GM04503 (cell line): ENCODE data around the gene DENND5A.
A peak's percentile ranks its signal among the peaks of the same experiment; 100 is the strongest.
"Not testable (repeated sequence)": the region's sequence is repeated elsewhere in the genome, so short reads cannot be mapped to it uniquely, and the experiment has no call there.

Experiments used
- DNase-seq: peaks from one replicate; pipeline ENCODE4 v3.0.0-alpha.2; 2012; ENCODE audit warnings: low read depth

Gene DENND5A

DNA sequence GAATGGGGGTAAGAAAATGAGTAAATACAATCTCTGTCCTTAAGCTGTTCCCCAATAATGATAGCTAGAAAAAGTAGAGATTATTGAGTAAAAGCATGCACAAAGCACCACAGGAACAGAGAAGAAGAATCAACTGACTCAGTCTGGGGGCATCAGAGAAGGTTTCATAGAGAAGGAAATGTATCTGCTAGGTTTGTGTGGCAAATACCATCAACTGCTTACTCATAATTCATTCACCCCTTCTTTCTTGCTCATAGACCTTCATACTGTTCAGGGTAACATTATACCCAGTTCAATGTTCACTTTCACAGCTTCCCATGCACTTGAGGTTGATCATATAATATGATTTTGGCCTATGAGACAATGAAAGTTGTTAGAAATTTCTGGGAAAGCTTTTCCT, 88.6 kb downstream of the DENND5A start:
- no peak for DNase-seq

DNA sequence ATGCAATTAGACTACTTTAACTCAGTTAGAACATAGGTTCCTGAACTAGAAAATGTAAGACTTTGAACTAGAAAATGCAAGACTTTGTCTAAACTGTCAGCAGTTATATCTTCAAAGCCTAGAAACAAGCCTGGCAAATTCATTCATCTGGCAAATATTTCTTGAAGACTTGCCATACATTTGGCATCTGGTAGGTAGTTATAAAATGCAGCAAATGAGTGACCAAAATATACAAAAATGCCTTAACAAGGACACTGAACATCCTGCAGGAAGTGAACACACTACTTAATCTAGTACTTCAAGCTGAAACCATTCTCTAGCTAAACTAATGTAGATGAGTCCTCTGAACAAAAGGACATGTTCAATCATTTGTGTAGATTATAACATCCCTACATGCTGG, 89.0 kb downstream of the DENND5A start:
- DNase-seq, result peak; percentile 25

DNA sequence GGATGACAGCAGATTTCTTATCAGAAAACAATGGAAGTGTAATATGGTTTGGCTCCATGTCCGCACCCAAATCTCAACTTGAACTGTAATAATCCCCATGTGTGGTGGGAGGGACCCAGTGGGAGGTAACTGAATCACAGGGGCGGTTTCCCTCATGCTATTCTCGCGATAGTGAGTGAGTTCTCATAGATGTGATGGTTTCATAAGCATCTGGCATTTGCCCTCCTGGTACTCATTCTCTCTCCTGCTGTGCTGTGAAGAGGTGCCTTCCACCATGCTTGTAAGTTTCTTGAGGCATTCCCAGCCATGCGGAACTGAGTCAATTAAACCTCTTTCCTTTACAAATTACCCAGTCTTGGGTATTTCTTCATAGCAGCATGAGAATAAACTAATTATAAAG, 92.8 kb downstream of the DENND5A start:
- no peak for DNase-seq

DNA sequence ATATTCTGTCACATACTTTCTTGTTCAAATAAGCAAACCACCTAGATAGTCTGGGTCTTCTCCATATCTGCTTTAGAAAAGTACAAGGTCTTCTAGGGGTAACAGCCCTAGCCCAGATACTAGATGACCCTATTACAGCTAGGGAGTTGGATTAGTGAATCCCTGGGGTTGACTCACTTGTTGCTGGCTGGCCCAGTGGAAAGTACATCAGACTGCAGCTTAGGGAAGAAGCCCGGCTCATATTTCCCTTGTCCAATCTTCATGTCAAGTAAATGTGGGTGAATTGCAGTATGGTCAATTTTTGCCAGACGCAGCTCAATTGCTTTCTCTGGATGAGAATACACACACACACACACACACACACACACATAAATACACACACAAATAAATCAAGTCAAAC, 94.7 kb downstream of the DENND5A start:
- no peak for DNase-seq

DNA sequence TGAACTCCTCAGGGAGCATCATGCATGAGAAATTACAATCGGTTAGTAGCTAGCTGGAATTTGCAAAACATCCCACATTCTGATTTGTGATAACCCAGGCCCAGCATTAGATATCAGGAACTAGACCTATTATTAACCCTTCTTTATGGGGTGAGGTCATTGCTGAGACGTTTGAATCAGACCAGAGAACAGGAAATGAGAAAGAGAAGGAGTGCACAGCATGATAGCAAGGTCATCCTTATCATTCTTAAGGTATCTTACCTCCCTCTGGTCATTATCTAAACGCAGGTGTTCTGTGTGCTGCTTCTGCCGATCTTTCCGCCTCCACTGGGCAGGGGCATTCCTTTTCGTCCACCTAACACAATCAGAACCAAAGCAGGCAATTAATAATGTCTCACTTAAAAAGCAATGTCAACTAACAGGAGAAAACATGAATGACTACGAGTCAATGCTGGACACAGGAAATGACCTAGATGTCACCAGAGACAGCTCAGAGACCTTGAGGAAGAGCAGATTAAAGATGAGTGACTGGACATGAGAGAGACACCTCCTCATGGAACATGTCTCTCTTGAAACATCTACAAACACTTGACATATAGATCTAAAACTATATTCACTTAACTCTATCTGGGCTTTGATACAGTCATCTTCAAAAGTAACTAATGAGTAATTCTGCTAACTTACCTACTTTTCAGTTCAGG, 95.4 kb downstream of the DENND5A start:
- no peak for DNase-seq

DNA sequence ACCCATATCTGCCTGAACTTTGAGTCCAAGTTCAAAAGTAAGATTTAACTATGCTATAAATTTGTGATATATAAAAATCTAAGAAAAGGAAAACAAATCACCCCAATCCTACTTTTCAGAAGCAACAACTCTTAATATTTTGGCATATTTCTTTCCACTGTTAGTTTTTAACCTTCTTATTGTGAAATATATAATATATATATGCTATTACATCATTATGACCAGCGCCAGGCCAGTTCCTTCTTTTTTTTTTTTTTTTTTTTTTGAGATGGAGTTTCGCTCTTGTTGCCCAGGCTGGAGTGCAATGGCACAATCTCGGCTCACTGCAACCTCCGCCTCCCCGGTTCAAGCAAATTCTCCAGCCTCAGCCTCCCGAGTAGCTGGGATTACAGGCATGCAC, 103.2 kb downstream of the DENND5A start:
- DNase-seq, result not testable (repeated sequence)

DNA sequence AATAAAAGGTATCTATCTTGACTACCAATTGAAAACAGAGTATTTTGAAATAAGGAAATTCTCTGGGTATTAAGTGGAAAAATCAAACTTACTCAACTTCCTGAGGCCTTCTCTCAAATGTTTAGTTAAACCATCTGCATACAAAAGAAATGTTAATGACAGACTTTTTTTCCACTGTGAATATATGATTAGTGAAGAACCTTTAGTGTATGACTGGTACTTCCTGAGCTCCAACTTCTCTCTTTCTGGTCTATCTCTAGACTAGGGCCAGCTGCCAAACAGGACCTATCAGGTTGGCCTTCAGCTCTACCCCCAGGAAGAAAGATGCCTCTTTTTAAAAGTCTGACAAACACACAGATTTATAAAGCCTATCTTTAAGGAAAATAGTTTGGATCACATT, 105.0 kb downstream of the DENND5A start:
- no peak for DNase-seq

DNA sequence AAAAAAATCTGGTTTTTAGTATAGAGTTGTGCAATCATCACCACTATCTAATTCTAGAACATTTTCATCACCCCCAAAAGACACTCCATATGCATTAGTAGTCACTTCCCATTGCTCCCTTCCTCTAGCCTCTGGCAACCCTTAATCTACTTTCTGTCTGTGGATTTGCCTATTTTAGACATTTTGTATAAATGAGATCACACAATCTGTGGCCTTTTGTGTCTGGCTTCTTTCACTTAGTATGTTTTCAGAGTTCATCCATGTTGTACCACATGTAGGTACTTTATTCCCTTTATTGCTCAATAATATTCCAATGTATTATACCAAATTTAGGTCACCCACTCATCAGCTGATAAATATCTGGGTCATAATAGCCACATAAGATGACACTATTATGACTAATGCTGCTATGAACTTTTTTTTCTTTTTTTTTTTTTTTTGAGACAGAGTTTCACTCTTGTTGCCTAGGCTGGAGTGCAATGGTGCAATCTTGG, 106.2 kb downstream of the DENND5A start:
- DNase-seq, result no peak

DNA sequence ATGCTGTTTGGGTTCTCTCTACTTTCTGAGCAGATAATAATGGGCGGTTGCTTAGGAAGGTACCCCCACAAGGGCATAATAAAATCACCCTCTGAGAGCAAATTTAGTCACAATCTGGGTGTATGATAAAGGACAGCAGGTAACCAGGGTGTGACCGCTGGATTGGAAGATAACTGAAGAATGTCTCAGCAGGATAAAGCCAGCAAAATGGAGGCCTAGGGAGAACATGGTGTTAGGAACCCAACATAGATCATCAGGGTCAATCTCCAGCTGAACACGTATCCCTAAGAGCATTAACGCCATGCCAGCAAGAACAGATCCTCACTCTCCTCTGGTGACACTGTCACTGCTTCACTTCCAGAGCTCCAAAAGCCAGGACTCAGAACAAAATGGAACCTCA, 109.2 kb downstream of the DENND5A start:
- no peak for DNase-seq

DNA sequence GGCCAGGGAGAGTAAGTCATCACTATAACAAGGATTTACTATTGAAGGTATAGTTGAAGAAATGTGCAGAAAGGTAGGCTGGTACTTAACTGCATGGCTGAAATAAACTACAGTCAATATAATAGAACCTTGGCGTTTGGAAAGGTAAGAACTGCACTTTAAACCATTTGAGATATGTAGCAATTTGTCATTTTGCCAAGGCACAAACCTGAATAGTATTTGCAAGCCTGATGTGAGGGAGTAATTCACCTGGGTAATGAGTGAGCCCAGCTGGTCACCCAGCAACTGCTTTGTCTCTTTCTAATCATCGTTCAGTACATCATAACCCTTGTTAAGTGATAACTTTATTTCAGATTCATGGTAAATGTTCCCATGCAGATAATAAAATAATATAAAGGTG, 111.5 kb downstream of the DENND5A start:
- DNase-seq, result no peak

DNA sequence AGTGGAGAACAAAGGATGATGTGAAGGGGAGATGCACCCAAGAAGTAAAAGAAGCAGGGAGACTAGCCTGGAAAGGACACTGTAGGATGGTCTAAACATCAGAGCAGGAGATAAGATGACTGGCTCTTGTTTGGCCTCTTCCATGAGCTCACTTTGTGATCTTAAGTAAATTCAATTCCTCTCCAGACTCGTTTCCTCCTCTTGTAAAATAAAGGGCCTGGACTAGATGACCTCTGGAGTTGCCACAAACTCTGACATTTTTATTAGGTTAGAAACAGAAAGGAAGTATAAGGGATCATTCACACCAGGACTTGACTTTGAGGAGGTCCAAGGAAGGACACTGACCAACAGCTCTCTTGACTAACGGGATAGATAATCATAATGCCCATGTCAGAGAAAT, 113.5 kb downstream of the DENND5A start:
- no peak for DNase-seq

DNA sequence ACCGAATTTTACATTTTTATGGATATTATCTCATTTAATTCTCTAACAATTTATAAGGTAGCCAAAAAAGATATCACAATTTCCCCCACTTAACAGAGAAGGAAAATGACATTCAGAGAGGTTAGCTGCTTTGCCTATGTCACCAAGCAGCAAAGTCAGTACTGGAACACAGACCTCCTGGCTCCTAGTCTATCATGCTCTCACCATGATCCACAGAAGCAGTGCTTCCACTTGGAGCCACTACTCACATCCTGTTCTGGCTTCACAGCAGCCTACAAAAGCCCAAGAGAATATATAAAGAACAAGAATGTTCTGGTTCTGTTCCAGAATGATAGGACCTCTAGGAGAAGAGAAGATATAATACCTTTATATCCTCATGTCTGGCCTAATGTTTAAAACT, 114.2 kb downstream of the DENND5A start:
- DNase-seq, result no peak

DNA sequence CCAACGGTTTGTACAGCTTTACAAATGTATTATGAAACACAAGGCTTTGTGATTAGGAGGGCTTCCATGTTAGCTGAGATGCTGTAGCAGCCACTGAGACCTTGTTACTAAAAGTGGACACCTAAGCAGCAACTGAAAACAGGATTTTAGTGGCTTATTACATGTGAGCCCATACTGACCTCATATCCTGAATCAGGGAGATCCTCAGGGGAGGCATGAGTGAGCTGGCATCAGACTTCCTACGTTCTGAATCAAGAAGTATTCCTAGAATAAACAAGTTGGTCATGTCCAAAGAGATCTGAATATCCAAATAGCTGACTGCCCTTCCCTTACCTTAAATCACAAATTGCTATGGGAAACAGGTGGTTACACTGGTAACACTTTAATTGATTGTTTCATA, 114.6 kb downstream of the DENND5A start:
- peak; percentile 44 for DNase-seq

DNA sequence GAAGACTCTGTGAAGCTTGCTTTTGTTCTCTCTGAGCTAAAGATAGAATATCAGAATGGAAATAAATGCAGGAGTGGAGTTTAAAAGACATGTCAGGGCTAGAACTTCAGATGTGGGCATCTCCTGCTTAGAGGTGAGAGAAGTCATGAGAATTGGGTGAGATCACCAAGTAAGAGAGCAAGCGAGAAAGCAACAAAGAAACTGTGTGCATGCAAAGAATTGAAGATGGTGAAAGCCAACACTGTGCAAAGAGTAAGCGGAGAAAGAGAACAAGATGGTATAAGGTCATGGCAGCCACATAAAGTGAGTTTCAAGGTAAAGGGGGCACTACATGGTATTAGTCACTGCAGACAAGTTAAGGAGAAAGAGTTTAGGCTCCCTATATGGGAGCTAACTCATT, 116.4 kb downstream of the DENND5A start:
- no peak for DNase-seq

DNA sequence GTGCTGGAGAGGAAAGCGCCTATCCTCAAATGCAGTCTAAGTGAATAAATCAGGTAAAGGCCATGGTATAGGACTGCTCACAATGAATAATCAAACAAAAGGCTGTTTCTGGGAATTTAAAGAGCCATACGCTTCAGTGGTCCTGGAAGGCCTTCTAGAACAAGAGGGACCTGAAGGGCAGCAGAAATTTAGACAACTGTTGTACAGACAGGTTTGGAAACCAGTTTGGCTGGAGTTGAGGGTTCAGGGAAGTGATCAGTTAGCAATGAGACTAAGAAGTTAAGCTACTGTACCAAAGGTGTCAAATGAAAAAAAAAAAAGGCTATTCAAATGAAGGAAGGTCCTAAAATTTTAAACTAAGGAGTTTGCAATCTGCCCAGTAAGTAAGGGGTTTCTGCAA, 117.1 kb downstream of the DENND5A start:
- DNase-seq, result no peak

DNA sequence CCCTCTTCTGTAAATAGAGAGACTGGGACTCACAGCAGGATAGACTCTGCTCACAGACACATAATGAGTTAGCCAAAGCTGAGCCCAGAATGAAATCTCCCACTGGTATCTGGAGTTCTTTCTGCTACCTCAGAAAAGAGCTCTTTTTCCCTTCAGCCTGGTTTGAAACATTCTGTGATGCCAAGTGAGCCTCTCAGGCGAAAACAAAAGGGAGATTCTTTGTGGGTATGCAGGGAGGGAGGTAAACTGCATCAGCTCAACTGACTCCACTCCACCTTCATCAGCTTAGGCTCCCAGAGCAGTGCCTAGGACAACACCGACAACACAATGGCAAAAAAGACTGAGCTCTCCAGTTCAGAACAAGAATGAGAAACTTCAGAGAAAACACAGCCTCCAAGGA, 118.7 kb downstream of the DENND5A start:
- no peak for DNase-seq

DNA sequence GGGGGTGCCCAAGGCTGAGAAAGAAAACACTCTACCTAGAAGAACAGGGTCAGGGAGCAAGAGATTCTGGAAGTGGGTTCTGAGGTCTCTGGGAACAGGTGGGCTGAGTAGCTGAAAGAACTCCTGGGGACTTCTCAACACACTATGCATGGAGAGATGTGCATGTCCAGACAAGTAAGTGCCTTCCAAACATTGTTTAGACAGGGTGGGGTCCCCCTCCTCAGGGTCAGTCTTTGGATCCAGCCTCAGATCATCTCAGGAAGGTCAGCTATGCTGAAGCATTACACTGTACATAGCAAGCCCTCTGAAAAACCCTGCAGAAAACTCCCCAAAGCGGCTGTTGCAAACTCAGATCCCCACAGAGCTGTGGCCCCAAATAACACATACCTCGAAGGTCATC, 119.9 kb downstream of the DENND5A start:
- DNase-seq, result no peak

DNA sequence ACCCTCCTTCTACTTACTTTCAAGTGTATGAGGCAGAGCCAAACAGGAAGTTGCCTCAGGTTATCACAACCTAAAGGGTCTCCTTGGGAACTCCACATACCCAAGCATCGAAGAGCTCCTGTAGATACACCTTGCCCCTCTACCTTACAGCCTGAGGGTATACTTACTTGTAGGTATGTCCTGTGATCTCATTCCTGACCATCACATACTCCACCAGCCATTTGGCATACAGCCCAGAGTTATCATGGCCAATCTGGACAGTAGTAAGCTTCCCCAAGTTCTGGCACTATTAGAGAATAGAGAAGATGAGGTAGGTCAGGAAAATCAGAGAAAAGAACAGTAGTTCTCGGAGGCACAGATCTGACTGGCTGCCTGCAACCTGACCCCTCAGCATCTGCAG, 120.3 kb downstream of the DENND5A start:
- DNase-seq, result no peak

DNA sequence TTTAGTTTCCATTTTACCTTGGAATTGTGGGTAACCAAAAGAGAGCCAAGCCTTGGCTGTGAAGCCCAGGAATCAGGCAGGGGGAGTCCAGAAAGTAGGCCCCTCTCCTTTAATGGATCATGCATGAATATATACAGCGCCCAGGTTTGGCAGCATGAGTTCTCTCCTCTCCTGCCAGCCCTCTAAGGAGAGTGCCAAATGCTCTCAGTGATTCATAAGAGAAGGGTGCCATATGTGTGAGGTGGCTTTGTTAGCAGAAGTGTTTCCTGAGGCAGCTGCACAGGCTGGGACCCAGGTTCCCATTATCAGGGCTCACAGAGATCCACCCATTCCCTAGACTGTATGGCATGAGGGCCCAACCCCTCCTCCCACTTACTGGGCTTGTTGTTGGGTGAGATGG, 121.4 kb downstream of the DENND5A start:
- DNase-seq, result no peak

DNA sequence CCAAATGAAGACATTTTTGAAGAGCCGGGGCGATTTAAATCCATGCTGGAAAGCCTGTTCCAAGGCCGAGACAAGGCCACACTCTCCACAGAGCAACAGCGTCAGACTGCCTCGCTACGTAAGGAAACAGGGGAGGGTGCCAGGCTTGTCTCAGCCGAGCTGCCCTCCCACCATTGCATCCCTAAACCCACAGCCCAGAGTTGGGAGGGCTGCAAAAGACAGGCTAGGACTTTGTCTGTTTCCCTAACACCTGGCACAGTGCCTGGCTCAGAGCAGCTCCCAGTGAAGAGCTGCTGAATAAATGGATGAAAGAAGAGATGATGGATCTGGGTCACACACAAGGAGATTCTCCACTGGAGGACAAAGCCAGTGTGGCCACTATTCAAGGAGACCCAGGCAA, 122.4 kb downstream of the DENND5A start:
- no peak for DNase-seq

DNA sequence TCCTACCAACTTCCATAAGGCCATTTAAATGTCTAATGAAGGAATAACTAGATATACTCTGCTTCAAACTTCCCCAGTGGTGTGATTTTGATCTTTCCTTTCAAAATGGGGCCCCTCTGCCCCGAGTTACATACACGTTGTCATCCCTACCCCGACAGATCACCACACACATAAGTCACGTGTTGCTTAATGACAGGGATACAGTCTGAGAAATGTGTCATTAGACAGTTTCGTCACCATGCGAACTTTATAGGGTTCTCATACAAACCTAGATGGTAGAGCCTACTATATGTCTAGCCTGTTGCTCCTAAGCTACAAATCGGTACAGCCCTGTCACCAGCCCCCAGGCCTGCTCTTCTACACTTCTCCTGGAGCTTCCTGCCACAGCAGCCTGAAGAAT, 124.0 kb downstream of the DENND5A start:
- DNase-seq, result no peak

DNA sequence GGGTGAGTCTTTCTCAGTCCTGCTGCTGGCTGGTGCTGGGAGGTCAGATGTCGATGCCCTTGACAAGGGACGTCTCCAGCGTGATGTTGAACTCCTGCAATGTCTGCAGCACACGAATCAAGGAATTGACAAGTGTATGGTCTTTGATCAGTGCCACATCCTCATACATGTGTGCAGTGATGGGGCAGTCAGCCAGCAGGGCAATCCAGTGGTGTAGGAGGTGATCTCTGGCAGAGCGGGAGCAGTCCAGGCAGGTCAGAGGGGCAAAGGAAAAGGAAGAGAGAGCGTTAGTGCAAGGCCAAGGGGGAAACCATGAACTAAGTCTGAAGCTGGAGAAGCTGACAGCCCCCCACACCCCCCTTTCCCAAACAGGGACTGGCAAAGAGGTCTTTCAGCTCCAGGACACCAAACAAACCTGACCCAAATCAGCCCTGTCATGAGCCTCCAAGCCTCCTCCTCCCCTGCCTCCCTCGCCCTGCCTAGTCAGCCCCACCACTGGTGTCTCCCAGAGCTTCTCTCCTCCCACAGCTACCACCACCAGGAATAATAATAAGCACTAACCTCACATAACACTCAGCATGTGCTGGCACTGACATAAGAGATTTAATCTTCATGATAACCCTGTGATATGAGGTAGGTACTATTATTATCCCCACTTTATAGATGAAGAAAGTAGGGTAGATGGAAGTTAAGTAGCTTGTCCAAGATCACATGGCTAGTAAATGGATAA, 125.4 kb downstream of the DENND5A start:
- DNase-seq, result no peak

DNA sequence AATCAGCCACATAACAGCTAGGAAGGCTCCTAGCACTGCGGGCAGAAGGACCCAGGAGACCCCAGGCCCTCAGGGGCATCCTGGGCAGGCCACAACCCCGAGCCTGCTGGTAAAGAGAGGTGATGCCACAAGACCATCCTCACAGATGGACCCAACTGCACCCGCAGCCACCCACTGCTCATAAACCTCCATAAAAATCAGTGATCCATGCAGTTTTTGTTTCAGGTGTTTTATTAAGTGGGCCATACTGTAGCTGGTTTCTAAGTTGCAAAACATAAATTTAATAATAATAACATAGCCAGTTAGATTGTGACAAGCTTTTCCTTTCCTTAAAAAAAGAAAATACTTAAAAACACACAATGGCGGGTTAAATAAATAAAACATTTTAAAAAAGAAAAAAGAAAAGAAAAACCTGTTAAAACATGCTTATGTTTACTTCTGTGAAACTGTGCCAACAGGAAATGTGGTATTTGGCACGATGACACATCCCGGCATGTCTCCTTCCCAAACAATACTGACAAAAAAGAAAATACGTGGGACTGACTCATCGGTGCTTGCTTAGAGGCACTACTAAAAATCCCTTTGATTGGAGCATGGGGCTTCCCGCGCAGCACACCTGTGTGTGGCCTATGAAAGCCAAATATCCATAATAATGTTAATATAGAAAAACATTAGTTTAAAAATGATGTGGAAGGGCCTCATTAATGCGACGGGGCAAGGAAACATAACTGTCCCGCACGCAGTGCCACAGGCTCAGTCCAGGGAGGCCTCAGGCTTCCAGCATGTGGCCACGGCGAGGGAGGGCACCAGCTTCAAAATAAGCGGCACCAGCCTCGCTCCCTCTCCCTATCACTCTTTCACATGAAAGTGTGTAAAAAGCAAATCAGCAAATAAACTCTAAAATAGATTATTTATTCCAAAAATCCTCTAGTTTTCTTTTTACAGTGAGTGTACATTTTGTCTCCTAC, 126.3 kb downstream of the DENND5A start:
- DNase-seq, result peak; percentile 61
